Measurements from ENCODE around the gene PTPRCAP.

- TF ChIP-seq EZH2 (IDR thresholded peaks at IDR 0.05; ENCODE audit: low read depth, unreplicated experiment) (no peak), CTCF (conservative IDR thresholded peaks at IDR 0.05; ENCODE audit: low read depth in 2 of 2) (no peak), ETS1 (IDR thresholded peaks at IDR 0.05) (no peak), EZH2phosphoT487 (IDR thresholded peaks at IDR 0.05; ENCODE audit: unreplicated experiment) (no peak)
Observed at GRCh38 chr11:67486481-67487195, 49.2 kb upstream of the PTPRCAP start.
